Stimulated activated naive CD8-positive, alpha-beta T cell treated with anti-CD3 and anti-CD28 coated beads, Interleukin-15, Interleukin-2, amounts not matched to agents 100 U/mL and 50 U/mL, for 24 hours (primary cell): Measurements from ENCODE around the gene CCDC85C.

Source experiments
- ATAC-seq: fragments of 150-1000 bp; cut with Tn5 transposase; one replicate; pipeline ENCODE4 v1.10.0; 2021
- DNase-seq: peaks from one replicate; pipeline ENCODE4 v3.0.0; 2021

CCDC85C gene

DNA sequence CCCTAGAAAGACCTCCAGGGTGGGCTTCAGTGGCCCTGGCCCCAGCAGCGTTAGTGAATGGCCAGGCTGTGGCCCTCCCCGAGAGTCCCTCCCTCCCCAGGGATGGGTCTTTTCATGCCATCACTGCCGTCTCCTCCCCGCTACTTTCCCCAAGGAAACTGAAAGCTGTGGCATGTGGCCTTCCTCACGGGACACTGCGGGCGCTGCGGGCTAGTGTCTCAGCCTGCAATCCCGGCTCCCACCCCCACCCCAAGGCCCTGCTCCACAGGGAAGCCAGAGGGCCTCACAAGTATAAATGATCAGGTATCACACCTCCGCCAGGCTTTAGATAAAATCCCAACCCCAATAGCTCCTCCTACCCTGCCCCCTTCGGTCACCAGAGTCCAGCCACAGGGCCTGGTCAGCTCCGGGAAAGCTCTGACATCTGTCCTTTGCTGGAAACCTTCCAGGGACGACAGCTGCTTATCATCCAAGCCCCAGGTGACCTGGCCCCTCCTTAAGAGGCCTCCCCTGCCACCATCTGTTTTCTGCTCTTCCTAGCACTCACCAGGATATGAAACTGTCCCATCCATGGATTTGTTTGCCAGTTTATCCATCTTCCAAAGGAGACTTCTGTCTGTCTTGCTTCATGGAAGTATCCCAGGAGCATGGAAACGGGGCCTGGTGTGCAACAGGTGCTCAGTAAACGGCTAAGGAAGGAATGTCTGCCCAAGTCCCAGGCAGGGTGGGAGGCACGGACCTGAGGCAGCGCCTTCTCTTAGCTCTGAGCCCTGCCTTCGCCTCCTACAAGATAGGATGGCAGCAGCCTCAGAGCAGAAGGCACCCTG is 31.6 kb downstream of the CCDC85C start:
- no peak for ATAC-seq
- DNase-seq, result no peak

DNA sequence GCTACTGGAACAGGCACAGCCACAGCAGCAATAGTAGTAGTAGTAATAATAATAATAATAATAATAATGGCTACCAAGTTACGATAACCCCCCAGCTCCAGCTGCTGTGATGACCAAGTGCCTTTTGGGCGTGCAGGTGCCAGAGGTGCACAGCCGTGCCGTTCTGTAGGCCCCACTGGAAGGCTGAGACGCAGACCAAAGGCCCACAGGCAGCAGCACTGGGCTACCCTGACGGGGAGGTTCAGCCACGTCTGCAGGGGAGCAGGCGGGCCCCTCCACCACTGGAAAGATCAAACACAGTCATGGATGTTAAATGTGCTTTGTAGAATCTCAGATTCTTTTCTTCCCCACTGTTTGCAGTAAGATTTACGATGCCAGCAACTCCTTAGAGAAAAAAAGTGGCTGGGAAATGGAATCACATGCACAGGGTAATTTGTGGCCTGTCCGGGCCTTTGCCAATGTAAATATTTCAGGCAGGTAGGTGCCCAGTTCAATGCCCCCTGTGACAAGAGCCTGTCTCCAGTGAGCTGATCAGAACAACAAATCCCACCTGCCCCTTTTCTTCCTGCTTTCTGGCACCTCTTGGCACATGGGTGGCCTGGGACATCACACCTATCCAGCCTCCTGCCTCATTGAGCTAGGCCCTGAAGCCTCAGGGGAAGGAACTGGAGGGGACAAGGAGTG is 32.6 kb downstream of the CCDC85C start:
- DNase-seq (no peak), ATAC-seq (no peak)

DNA sequence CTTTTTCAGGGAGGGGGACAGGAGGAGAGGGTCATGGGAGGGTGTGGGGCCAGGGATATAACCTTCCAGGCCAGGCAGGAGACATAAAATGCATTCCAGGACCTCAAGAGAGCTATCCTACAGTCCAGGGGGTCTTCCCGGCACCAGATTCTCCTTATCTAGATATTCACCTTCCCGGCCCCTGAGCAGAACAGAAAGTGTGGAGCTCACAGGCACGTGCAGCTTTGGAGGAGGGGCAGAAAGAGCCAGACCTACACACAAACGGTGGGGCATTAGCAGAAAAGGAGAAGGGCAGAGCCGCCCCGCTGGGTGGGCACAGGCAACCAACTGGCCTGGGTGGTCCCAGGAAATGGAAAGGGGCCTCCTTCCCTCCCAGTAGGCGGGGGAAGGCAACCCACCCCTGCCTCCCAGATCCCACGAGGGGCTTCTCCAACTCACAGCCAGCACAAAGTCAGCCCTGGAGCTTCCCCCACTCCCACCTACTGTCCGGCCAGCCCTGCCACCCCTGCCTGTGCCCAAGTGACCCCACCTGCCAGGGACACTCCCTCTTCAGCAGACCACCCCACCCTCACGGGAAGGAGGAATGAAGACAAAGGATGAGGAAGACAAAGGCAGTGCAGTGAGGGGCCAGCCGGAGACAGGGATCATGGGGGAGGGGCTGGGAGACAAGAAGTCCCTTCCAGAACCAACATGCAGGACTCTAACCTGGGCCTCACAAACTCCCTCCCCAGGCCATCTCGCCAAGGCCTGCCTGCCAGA is 33.3 kb downstream of the CCDC85C start:
- ATAC-seq (no peak), DNase-seq (no peak)

DNA sequence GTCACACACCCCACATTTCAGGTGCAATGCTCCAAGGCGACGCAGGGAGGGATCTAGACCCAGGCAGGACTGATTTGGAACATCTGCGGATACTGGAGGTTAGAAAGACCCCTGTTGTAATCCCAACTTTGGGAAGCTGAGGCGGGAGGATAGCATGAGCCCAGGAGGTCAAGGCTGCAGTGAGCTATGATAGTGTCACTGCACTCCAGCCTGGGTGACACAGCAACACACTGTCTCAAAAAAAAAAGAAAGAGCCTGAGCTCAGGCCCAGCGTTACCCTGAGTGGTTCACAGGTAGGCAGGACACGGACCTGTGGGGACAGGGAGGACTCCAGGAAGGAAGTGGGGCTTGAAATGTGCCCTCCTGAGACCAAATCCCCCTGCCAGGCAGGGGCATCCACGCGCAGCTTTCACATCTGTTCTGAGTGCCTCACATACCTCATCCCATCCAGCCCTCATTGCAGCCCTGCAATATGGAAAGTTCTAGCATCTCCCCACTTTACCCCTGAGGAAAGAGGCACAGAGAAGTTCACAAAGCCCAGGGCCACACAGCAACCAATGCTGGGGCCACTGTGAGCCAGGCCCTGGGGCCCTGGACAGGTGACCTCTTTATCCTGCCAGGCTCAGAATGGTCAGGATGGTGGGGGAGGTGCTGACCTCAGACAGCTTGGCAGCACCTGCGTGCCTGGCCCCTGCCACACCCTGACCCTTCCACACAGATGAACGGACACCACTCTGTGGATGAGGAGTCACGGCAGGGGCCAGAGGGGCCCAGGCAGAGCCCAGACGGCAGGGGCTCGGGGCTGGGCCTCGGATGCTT is 34.1 kb downstream of the CCDC85C start:
- ATAC-seq (no peak), DNase-seq (no peak)

DNA sequence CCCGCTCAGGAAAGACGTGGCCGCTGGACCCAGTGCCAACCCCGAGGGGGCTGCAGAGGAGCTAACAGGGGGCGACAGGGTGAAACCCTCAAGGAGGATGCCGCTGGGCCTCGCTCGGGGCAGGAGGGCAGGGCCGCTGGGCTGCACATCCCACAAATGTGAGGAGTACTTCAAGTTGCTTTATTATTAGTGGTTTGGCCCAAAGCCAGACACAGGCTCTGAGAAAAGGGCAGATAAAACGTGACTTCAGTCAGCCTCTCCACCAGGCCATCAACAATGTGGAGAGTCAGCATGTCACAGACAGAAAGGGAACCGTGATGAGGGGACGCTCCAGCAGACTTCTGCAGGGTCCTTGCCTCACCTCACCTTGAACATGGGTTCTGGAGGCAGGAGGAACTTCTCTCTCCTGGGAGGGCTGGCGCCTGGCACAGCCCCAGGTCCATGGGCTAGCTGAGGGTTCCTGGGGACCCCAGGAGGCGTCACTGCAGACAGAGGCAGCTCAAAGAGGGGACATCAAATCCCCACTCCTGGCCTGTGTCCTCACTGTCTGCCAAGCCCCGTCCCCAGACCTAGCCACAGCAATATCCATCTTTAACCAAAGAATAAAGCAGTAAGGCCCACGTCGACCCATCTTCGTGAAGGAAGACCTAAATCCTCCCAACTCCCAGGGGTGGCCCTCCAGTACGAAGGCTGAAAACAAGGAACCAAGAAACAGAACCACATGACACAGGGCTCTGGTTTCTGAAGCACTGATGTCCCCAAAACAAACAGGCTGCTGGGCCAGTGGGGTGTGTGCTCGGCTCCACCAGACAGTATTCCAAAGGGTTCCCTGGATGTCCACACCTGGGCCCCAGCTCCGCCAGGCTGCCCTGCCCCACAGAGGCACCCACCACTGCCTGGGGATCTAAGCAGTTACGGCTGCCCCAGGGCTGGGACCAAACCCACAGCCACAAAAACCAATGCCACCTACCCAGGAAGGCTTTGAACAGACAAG is 35.1 kb downstream of the CCDC85C start:
- ATAC-seq (no peak), DNase-seq (no peak)

DNA sequence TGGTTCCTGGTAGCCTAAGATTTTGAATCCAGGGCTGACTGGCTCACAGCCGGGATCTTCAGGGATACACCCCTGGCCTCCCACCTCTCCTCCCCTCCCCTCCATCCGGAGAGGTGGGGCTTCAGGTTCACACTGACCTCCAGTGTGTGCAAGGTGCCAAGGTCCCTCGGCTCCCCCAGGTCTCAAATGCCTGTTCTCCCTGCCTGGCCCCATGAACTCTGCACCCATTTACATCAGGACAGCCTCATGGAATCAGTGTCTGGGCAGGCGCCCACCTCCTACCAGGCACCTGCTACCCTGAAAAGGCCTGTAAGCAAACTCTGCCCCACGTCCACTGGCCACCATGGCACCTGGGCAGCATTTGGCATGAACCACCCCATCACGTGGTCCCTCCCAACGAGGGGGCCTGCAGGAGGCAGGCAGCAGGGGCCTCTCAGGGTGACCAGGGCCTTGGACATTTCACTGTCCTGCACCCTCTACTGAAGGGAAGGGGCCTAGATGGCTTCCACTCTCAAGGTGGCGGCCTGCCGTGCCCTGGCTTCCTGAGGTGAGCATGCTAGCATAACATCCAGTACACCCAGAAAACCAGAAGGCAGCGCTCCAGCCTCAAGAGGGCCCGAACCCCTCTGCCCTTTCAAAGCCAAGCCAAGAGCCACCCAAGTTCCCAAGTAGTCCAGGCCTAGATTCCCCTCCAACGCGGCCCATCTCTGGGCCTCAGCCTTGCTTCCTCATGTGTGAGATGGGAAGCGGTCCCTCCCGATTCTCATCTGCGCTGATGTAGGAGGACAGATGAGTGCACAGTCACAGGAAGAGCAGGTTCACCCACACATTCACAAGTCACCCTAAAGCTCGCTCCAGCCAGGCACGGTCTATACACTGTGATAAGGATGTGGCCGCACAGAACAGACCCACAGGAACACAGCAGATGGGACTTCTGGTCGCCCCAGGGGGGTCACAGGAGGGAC is 37.3 kb downstream of the CCDC85C start:
- ATAC-seq, result no peak
- no peak for DNase-seq

DNA sequence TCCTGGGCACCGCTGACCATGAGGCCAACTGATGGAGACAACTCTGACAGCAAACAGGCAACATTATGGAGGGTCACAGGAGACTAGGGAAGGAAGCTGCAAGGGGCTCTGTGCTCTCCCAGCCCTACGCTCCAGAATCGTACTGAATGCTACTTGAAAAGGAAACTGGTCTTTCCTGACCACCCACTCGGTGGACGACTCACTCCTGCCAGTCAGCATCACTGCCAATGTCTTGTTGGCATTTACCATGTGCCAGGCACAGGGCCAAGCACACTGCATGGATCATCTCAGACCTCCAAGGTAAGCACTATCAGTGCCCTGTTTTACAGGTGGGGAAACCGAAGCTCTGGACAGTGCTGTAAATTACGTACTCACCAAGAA is 38.0 kb downstream of the CCDC85C start:
- no peak for ATAC-seq
- no peak for DNase-seq

DNA sequence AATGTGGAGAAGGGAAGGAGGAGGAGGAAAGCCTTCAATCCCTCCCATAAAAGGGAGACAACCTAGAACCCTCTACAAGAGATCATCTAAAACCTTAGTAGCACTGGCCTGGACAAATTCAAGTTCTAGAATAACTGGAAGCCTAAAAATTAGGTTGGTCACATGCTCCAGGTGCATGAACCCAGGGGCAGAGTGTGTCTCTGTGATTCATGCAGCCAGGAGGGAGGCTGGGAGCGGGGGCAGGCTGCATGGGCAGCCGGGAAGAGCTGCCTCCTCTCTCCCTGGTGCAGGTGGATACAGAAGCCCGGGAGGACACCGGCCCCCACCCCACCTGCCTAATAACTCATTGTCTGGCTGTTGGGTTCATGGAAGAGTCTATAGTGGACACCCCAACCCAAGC is 38.6 kb downstream of the CCDC85C start:
- DNase-seq (no peak), ATAC-seq (no peak)

DNA sequence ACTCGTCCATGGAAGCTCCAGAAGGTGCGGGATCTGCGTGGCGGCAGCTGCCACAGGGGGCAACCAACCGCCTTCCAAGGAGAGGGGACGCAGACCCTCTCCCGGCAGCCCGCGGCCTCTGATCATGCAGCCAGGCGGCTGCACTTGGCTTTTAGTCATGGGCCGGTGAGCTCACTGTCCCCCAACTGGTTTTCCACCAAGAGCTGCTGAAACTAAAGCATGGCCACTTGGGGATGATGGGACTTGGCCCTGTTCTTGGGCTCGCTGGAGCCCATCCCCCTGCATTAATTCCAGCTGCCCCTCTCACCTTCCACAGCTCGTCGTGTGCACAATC is 39.1 kb downstream of the CCDC85C start:
- ATAC-seq, result no peak
- DNase-seq, result no peak

DNA sequence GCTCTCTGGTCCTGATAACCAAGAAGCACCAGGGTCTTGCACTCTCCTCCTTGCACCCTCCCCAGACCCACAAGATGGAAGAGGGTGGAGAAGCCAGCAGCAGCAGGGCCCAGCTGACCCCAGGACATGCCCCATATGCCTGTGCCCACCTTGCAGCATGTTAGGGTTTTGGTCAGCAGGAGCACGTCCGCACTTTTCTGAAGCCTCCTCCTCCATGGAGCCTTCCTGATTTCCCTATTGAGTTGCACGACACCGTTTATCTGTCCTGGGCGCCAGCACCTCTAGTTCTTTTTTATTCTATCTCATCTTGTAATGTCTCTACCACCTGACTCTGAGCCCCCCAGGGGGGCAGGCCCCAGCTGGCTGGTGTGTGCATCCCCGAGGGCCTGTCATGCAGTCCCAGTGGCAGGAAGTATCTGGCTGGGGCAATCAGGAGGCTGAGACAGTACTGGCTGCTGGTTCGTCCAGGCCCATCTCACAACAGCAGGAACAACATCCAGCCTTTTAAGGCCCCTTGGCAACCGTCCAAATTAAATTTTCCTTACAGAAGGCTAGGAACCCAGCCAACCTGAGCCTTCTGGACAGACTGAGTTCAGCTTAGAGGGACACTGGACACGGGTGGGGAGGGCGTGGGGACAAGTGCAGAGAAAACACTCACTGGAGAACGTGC is 39.6 kb downstream of the CCDC85C start:
- DNase-seq, result no peak
- no peak for ATAC-seq

DNA sequence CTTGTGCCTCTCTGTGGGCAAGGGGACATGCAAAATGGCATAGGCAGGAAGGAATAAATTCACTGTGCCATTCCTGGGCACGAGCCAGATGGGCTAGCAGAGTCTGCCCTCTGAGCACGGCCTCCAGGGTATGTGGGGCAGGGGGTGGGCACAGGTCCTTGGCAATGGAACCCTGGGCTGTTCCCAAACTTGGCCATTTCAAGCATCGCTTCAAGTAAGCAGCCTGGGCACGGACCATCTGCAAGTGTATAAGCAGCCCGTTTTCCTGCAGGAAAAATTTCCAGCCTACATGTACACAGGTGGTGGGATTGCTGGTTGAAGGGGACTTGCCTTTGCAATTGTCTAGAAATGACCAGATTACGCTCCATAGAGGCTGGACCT is 40.3 kb downstream of the CCDC85C start:
- DNase-seq (no peak), ATAC-seq (no peak)

DNA sequence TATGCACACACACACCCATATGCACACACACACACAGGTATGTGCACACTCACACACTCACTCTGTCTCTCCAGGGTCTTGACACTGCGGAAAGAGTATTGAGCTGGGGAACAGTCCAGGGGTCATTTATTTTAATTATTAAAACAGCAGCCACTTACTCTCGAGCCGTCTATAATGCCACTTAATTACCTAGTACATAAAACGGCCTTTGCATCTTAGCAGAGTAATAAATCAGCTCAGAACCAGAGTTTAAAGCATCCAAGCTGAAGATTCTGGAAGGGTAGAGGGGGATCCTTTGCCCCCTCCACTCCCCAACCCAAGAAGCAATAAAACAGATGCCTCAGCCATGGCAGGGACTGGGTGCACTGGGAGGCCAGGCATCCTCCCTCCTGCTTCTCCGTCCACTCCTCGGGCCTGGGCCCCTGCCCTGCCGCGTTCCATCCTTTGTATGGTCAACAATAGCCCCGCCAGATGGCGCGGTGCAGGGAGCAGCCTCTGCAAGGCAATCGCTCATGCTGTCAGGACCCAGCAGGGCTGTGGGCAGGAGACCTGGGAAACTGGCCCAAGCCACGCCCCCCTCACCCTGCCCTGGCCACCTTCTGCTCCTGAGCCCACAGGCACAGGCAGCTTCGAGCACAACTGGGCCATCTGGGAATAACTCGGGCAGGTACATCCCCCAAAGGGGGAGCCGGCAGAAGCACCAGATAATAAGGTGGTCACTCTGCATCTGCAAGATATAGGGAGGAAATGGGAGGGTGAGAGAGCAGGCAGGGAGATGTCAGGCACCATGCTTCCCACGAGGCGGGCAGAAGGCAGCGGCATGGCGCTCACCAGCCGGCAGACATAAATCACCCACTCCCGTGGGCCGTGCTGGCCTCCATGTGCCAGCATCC is 40.9 kb downstream of the CCDC85C start:
- no peak for DNase-seq

DNA sequence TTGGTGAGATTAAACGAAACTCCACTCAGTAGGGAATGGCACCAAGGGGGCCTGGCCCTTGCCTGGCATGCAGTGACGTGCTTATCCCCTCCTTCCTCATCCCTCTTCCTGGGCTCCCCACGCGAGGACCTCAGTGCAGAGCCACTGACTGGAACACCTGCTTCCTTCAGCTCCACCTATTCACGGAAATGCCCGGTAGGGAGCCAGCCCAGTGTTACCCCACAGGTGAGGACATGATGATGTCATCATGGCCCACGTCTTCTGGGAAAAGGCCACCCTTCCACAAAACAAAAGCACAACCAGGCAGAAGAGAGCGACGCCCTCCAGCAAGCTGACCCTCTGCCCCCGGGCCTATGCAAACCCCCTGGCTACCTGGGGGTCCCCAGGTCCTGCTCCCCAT is 42.1 kb downstream of the CCDC85C start:
- ATAC-seq (no peak), DNase-seq (no peak)

More for the DNA sequence above, 40.9 kb downstream of the CCDC85C start:
- no peak for ATAC-seq

DNA sequence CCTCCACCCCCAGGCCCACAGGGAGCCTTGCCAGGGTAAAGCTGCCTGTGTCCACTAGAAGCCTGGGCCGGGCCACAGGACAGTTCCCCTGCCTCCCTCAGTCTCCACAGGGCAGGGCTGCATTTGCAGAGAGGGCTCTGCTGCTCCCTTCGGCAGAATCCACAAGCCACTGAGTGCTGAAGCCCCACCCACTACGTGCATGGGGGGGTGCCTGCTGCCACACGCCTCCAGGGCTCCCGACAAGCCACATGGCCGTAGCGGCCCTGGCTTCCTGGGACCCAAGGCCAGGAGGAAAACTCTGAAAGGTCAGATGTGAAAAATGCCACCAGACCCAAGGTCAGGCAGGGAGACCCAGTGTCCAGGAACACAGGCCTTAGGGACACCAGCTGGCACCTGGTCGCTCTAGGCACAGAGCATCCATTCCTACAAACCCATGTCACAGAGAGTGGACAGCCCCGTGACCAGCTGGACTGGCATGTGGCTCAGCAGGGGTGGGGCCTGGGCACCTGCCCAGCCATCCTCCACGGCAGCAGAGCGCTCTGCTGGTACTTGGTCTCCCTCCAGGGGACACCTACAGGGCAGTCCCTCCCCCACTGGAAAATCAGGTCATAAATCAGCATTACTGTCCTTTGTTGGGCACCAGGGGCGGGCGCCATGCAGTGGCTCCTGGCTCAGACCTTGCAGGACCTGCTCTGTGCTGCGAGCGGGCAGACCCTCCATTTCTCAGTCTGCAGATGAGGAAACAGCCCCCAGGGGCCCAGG is 42.9 kb downstream of the CCDC85C start:
- DNase-seq (no peak), ATAC-seq (no peak)

DNA sequence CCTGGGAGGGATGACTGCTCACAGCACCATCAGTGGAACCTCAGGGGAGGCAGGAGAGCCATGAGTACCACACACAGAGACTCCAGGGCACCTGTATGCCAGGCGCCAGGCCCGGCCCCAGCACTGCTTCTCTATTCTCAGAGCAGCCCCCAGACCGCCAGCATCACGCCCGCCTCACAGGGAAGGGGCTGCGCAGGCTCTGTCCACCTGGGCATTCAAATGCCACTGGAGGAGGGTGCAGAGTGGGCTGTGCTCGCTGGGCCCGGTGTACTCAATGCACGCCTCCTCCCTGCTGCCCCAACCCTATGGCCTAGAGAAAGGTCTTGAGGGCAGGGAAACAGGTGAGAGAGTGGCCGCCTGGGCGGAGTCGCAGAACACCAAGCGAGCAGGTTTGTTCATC is 43.6 kb downstream of the CCDC85C start:
- ATAC-seq (peak; percentile 24), DNase-seq (no peak)

DNA sequence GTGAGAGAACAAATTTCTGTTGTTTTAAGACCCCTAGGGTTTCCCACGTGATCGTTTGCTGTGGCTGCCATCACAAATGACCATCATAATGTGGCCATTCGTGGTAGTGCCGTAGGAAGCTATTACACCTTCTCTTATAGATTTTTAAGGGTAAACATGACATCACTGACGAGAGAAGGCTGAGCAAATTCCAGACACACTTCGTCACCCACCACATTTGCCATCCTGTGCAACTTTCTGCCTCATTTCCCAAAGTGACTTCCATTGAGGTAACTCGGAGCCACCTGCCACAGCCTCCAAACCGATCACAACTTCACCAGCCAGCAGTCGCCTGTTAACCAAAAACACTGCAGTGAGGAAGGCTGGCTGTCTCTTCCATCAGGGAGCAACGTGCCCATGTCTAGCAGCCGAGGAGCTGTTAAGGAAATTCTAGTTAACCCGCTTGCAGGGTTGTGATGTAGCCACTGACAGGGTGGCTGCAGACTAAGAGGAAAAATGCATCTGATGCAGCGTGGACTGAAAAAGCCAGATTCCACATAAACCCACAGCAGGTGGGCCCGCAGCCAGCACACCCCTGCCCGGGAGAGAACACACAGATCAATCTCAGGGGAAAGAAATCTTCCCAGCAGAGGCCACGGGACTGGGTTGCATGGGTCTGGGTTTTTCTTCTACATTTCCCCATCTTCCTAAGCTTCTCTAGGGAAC is 44.6 kb downstream of the CCDC85C start:
- no peak for ATAC-seq

More for the DNA sequence above, 44.6 kb downstream of the CCDC85C start:
- no peak for DNase-seq
